22Rv1 (cell line): ENCODE results near the gene GAL3ST2.

Source experiments
- CTCF ChIP-seq: fragments of 450-650 bp; IDR thresholded peaks from 2 replicates; pipeline ENCODE4 v1.5.1; 2017; ENCODE audit warnings: mild to moderate bottlenecking
- ZFX ChIP-seq: fragments of 450-650 bp; IDR thresholded peaks from 2 replicates; pipeline ENCODE4 v1.6.1; 2017; ENCODE audit warnings: antibody characterized with exemption, borderline replicate concordance

GRCh38 chr2:241818229-241818942 lies 41.8 kb downstream of the GAL3ST2 start:
- TF ChIP-seq CTCF (no peak), ZFX (no peak)
